HG03064 (cell line): ENCODE data around the gene NT5C.
"Not testable (repeated sequence)": the region's sequence is repeated elsewhere in the genome, so short reads cannot be mapped to it uniquely, and the experiment has no call there.

Experiments used
- ATAC-seq: cut with Tn5 transposase; IDR thresholded peaks from one replicate; pipeline ENCODE4 v1.9.1; 2021; ENCODE audit warnings: low read depth; ENCODE audit not compliant: unreplicated experiment

The NT5C gene

DNA sequence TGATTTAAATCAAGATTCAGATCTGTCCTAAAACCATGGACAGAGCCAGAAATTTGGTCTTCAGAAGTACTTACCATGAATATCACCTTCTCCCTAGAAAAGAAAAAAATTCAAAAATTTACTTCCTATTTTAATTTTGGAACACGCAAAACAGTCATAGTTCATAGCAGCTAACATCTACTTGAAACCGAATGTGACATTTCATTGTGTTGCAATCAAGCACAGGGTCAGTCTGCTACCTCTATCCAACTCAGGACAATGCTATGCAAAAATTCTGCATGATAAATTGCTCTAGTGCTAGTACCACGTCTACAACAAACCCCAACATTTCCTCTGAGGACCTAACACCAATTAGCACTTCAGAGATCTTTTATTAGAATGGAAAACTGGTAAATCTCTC, 15.1 kb upstream of the NT5C start:
- ATAC-seq: no peak

DNA sequence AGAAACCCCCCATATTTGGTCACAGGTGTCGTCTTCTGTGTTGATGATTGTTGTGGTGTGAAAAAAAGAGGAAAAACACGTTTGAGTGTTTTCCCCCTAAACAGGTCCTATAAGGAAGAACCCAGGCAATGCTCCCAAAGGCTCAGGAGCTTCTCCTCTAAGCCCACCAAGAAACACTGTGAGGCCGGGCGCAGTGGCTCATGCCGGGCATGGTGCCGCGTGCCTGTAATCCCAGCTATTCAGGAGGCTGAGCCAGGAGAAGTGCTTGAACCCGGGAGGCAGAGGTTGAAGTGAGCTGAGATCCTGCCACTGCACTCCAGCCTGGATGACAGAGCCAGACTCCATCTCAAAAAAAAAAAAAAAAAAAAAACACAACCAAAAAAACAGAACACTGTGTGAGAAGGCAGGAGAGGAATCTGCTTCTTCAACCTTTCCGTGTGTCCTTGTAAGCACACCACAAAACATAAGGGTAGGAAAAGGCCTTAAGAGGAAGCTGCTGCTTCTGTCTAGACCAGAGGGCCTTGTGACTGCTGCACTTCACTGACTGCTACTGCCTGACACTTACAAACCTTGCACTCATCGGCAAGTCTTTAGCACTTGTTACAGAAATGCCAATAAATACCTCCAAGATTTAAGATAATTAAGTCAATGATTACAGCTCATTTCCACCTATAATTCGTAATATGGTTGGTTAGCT, 13.4 kb upstream of the NT5C start:
- ATAC-seq: no peak

DNA sequence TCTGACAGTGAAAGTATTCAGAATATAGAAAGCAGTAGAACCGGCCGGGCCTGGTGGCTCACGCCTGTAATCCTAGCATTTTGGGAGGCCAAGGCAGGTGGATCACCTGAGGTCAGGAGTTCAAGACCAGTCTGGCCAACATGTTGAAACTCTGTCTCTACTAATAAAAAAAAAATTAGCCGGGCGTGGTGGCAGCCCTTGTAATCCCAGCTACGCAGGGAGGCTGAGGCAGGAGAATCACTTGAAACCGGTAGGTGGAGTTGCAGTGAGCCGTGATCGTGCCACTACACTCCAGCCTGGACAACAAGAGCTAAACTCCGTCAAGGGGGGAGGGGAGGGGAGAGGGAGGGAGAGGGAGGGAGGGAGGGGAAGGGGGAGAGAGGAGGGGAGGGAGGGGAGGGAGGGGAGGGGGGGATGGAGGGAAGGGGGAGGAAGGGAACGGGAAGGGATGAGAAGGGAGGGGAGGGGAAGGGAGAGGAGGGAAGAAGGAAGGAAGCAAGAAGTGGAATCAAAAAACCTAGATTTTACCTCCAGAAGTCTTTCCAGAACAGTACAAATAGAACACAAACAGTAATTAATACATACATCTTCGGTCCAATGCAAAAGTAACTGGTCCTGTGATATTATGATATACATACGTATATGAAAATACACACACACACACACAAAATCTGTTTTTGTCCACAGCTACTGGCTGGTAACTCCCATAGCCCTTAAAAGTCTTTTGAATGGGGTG, 10.9 kb upstream of the NT5C start:
- ATAC-seq: no peak

DNA sequence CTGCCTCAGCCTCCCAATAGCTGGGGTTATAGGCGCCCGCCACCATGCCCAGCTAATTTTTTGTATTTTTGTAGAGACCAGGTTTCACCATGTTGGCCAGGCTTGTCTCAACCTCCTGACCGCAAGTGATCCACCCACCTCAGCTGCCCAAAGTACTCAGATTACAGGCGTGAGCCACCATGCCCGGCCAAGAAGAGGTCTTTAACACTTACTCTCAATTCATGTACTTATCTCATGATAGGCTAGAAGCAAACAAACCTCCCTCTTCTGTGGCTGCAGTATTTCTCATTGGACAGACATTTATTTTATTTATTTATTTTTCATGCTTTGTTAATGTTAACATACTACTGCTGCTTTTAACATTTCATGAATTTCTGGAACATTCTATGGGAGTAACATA, 7.0 kb upstream of the NT5C start:
- no peak for ATAC-seq

DNA sequence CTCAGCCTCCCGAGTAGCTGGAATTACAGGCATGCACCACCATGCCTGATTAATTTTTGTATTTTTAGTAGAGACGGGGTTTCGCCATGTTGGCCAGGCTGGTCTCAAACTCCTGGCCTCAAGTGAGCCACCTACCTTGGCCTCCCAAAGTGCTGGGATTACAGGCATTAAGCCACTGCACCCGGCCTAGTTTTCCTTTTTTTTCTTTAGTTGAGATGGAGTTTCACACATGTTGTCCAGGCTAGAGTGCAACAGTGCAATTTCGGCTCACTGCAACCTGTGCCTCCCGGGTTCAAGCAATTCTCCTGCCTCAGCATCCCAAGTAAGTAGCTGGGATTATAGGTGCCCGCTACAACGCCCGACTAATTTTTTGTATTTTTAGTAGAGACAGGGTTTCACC, 6.2 kb upstream of the NT5C start:
- ATAC-seq: not testable (repeated sequence)

DNA sequence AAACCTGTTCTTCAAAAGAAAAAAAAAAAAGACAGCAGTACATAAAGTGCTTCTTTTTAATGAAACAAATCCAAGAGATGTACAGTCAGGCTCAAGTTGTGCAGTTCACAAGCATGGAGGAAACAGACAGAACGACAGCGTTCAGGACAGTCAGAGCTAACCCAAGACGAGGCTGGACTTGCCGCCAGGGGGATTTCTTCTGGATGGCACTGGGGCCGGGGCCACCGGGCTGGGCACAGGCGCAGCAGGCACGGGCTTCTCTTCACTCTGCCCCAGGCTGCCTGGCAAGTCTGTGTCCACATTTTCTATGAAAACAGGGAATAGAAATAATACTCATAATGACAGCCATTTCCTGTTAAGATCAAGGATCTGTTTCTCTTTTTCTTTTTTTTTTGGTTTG, 4.4 kb upstream of the NT5C start:
- ATAC-seq: no peak

DNA sequence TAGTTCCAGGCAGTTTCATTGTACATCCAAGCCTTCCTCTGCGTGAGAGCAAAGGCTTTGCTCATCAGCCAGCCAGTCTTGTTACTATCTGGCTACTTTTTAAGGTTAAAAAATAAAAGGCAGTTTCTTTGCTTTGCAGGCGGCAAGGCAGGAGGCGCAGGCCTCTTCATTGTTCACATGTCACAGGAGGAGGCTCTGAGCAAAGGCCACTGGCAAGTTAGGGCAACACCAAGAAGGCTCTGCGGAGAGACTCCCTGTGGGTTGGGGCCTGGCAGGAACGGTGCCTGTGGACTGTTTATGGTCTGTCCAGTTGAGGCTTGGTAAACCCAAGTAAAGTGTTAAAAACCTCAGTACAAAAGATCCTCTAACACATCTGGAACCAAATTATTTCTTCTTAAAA, 3.9 kb upstream of the NT5C start:
- no peak for ATAC-seq

DNA sequence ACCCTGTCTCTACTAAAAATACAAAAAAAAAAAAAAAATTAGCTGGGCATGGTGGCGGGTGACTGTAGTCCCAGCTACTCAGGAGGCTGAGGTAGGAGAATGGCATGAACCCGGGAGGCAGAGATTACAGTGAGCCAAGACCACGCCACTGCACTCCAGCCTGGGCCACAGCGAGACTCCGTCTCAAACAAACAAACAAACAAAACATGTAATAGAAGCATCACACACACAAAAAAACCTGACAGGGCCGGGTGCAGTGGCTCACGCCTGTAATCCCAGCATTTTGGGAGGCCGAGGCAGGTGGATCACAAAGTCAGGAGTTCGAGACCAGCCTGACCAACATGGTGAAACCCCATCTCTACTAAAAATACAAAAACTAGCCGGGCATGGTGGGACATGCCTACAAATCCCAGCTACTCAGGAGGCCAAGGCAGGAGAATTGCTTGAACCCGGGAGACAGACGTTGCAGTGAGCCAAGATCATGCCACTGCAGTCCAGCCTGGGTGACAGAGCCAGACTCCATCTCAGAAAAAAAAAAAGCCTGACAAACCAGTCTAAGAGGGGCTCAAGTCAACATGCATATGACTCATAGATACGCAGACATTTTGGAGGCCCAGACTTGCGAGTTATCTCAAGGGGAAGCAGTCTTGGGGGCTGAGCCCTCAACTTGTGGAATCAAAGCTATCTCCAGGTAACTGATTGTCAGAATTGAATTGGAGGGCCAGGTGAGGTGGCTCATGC, 2.2 kb upstream of the NT5C start:
- ATAC-seq: not testable (repeated sequence)

DNA sequence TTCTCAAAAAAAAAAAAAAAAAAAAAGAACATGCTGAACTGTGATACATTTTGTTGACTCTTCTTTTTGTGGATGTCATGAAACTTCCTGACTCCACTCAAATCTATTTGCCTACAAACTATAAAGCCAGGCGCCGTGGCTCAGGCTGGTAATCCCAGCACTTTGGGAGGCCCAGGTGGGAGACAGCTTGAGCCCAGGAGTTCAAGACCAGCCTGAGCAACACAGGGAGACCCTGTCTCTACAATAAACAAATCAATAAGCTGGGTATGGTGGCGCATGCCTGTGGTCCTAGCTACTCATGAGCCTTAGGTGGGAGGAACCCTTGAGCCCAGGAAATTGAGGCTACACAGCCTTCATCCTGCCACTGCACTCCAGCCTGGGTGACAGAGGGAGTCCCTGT, 1.5 kb upstream of the NT5C start:
- ATAC-seq: no peak

DNA sequence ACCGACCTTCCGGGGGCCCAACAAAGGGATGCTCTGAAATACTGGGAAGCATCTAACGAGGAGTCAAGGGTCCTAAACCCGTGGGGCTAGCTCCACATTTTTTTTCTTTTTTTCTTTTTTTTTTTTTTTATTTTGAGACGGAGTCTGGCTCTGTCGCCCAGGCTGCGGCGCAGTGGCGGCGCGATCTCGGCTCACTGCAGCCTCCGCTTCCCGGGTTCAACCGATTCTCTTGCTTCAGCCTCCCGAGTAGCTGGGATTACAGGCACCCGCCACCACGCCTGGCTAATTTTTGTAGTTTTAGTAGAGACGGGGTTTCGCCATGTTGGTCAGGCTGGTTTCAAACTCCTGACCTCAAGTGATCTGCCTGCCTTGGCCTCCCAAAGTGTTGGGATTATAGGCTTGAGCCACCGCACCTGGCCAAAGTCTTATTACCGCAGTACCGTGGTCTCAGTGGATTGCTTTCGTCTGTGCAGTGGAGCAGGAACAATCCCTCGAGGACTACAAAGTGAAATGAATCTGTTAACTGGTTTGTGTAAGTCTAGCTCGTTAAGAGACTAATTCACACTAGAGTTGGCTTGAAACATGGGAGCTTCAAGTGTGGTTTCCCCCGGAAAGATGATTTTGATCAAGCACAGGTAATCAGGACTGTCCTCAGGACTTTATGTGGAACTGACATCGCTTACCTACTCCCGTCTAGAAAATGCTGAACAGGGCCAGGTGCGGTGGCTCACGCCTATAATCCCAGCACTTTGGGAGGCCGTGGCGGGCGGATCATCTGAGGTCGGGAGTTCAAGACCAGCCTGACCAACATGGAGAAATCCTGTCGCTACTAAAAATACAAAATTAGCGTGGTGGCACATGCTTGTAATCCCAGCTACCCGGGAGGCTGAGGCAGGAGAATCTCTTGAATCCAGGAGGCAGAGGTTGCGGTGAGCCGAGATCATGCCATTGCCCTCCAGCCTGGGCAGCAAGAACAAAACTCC, 767 bp upstream of the NT5C start:
- ATAC-seq: not testable (repeated sequence)

DNA sequence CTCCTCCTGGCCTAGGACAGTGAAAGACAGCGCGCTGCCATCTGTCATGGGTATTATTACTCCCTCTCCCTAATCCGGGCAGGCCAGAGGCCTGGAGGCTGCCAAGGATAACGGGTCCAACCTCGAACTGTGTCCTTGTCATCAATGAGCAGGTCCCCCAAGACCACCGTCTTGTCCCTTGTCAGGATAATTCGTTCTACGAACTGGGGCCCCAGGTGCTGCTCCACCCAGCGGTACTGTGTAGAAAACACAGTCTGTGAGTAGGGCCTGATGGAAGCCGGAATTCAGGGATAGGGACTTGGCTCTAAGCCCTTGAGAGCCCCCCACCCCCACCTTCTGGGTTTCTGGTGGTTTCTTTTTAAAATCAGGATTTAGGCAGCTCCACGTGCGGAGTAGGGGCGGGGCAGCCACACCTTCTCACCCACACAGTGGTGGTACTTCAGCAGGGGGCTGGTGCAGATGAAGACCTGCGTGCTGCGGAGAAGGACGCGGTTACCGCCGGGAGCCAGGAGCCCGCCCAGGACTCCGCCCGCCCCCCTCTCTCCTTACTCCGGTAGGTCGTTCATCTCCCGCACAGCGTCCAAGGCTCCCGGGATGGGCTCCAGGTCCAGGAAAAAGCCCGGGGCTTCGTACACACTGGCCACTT, 787 bp downstream of the NT5C start:
- ATAC-seq: no peak

DNA sequence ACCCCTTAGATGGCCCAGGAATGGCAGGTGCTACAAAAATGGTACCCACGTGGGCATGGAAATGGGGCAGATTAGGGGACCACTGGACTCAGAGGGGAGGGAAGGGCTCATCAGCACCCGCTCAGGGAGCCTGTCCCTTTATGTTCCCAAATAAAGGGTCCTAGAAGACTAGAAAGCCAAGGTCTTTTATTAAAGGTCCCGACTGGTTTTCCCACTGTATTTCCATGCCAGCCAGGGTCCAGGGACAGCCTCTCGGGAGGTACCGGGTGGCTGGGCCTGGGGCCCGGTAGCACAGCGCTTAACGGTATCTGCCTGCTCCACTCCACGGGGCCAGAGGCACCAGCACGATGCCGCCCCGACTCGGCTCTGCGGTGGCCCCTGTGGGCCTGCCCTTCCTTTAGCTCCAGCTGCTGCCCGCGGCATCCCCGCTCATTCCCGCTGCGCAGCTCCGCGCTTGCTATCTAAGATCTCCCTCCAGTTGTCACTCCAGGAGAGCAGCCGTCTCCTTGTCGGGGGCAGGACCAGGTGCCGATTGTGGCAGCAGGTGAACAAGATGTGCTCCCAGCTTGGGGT, 1.4 kb downstream of the NT5C start:
- ATAC-seq: no peak

DNA sequence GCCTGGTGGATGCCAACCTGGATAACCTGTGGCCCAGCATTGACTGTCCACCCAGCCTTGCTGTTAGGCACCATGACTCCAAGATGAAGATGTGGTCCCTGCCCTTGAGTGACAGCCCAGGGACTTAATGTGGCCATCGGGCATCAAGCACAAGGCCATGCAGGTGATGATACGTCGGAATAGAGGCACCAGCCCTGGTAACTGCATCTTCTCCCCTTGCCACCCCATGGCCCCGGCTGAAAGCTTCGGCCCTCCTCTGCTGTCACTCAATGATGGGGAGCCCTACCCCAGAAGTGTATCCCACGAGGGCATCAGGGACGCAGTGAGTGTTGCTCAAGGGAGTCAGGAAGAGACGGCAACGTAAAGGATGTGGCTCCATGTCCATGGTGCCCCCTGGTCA, 2.0 kb downstream of the NT5C start:
- ATAC-seq: no peak

DNA sequence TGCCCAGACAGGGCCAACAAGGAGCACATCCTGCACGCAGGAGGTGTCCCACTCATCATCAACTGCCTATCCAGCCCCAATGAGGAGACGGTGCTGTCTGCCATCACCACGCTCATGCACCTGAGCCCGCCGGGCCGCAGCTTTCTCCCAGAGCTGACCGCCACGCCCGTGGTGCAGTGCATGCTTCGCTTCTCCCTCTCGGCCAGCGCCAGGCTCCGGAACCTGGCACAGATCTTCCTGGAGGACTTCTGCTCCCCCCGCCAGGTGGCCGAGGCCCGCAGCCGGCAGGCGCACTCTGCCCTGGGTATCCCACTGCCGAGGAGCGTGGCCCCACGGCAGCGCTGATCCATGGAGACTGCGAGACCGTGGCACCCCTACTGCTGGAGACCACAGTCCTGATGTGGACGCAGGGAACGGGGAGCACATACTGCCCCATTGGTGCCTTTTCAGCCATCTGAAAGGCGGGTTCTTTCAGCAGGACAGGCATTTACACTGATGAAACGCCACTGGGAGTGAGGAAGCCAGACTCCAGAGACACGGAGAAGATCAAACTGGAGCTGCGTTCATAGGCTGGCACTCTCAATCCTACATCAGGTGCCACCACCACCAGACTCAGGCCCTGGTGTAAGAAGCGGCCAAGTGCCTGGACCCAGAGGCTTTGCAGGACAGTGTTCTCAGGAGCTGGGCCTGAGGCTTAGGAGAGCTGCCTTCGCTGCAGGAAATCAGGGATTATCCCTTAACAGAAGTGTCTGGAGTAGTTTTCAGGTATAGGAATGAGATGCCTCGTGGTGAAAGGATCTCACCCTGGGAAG, 2.6 kb downstream of the NT5C start:
- ATAC-seq: no peak

DNA sequence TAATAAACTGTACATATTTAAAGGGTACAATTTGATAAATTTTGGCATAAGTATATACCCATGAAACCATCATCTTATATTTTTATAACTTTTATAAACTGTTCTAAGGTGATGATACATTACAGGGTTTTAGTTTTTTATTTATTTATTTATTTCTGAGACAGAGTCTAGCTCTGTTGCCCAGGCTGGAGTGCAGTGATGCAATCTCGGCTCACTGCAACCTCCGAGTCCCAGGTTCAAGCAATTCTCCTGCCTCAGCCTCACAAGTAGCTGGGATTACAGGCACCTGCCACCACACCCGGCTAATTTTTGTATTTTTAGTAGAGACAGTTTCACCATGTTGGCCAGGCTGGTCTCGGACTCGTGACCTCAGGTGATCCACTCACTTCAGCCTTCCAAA, 3.6 kb downstream of the NT5C start:
- not testable (repeated sequence) for ATAC-seq

DNA sequence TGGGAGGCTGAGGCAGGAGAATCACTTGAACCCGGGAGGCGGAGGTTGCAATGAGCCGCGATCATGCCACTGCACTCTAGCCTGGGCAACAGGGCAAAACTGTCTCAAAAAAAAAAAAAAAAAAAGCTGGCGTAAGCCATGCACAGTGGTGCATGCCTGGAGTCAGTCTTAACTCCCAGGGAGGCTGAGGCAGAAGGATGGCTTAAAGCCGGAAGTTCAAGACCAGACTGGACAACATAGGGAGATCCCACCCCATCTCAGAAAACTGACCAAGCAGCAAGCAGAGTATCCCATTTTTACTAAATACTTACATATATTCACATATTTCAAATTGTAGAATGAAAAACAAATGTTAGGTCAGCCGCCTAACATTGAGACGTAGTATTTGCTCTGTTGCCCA, 4.6 kb downstream of the NT5C start:
- no peak for ATAC-seq

DNA sequence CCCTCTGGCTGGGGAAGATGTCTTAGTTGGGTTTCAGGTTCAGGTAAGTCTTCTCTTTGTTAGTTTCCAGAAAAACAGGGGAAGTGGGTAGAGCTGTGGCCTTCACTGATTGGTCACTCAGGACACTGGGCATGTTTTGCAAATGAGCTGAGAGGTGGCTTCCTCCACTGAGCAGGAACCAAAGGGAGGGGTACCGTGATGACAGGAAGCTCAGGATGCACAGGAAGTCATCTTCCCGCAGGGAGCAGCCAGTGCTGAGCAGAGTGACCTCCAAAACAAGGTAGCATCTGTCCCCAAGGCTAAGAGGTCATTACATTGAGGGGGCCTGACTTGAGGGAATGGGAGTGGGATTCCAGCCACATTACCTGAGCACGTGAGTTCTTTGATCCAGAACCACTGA, 5.6 kb downstream of the NT5C start:
- ATAC-seq: no peak

DNA sequence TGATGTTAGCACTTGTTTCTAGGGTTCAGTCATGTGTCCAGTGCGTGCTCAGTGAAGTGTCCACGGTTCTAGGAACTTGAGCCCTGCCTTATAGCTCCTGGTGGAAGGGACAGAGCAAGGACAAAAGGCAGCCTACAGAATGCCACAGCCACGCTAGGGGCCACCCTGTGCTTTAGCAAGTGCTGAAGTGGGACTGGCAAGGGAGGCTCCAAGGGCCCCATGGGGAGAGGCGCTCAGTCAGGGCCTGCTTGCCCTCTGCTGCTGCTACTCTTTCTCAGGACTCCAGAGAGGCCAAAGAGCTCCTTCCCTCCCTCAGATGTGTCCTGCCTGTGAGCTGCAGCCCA, 6.8 kb downstream of the NT5C start:
- no peak for ATAC-seq
